ENCODE data around the gene CCDC154. TPM values are rescaled to one million over a fixed set of nuclear protein-coding genes. Genes with fewer than 3 reads are reported as not detected.

CCDC154 gene
- polyA plus RNA-seq, 1 donor (not counting 4 experiments of a cell fraction or from before 2014, with no cell fraction given) = 0.46 TPM

DNA sequence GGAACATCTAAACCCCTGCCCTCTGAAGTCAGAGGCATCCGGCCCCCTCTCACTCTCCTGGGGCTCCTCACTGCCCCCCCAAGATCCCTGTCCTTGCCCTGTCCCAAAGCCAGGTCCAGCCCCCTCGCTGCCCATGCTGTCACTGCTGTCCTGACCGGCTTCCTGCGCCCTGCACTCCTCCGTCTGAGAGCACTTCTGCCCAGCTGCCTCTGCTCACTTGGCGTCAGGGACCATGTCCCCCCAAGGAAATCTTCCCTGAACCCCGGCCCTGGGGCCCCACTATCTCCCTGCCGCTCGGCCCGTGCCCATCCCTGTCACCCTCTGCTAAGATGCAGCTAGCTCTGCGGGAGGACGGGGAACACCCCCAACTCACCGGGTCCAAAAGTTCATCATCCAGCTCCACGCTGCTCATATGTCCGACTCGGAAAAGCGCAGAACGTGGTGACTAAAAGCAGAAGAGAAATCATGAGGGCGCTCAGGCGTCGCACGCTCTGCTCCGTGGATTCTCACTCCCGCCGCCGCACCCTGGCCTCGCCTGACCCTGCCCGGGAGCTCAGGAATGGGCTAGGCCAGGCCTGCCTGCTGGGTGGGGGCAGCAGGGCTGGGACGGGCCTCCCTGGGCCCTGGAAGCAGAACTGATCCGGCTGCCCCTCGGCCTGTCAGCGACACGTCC is 20.7 kb upstream of the CCDC154 start:
- TF ChIP-seq, protein P1, sequence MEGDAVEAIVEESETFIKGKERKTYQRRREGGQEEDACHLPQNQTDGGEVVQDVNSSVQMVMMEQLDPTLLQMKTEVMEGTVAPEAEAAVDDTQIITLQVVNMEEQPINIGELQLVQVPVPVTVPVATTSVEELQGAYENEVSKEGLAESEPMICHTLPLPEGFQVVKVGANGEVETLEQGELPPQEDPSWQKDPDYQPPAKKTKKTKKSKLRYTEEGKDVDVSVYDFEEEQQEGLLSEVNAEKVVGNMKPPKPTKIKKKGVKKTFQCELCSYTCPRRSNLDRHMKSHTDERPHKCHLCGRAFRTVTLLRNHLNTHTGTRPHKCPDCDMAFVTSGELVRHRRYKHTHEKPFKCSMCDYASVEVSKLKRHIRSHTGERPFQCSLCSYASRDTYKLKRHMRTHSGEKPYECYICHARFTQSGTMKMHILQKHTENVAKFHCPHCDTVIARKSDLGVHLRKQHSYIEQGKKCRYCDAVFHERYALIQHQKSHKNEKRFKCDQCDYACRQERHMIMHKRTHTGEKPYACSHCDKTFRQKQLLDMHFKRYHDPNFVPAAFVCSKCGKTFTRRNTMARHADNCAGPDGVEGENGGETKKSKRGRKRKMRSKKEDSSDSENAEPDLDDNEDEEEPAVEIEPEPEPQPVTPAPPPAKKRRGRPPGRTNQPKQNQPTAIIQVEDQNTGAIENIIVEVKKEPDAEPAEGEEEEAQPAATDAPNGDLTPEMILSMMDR (optimal IDR thresholded peaks at IDR 0.05 in 1 of 3, IDR thresholded peaks at IDR 0.05 in 1 of 3, conservative IDR thresholded peaks at IDR 0.05 in 1 of 3; ENCODE audit: extremely low read depth in 1 of 3, insufficient read depth in 2 of 3, low read length in 3 of 3) = no peak
- no peak for TF ChIP-seq EZH2 (IDR thresholded peaks at IDR 0.05; ENCODE audit: low read length)
- Histone ChIP-seq H4K20me1 (ENCODE audit: control insufficient read depth, extremely low read depth, insufficient read depth, low read length) (no peaks in the 10 kb centered on the region), H3K27me3 (ENCODE audit: control insufficient read depth, extremely low read depth, insufficient read depth, low read length) (no peaks in the 10 kb centered on the region), H3K9me3 (ENCODE audit: control insufficient read depth, low read depth, low read length) (no peaks in the 10 kb centered on the region), H3K36me3 (ENCODE audit: control insufficient read depth in 2 of 2, extremely low read depth in 1 of 2, insufficient read depth in 2 of 2, low read length in 2 of 2) (peaks cover 0 to 15% of the 10 kb centered on the region in 2 experiments), H3K9me1 (ENCODE audit: control insufficient read depth, extremely low read depth, insufficient read depth, low read length) (no peaks in the 10 kb centered on the region), H2AFZ (ENCODE audit: control insufficient read depth, low read length) (no peak overlapping the region), H3K4me3 (ENCODE audit: control insufficient read depth in 2 of 3, extremely low read depth in 1 of 3, insufficient read depth in 2 of 3, low read depth in 1 of 3, low read length in 3 of 3) (no peak overlapping the region), H3K4me2 (ENCODE audit: control insufficient read depth, extremely low read depth, insufficient read depth, low read depth, low read length) (no peak overlapping the region), H3K27ac (ENCODE audit: control insufficient read depth, insufficient read depth, low read length) (no peak overlapping the region), H3K79me2 (ENCODE audit: control insufficient read depth, insufficient read depth, low read length) (peaks cover 26% of the 10 kb centered on the region), H3K4me1 (ENCODE audit: control insufficient read depth, extremely low read depth, insufficient read depth, low read length) (no peaks in the 10 kb centered on the region), H3K9ac (ENCODE audit: control insufficient read depth, extremely low read depth, insufficient read depth, low read length) (no peak overlapping the region)
- no peak for FAIRE-seq
- DNase-seq (ENCODE audit: low read depth, low spot score) = no peak
- dilution Hi-C loops (cut with MboI; ENCODE audit: extremely low pct_ligation_motif_present, low sequenced_read_pairs) = no loop called here

GRCh38 chr16:1464196-1464893 is 20.0 kb upstream of the CCDC154 start:
- H3K4me1 ChIP-seq (ENCODE audit: control insufficient read depth, extremely low read depth, insufficient read depth, low read length) = no peaks in the 10 kb centered on the region
- dilution Hi-C loops (cut with MboI; ENCODE audit: extremely low pct_ligation_motif_present, low sequenced_read_pairs) = no loop called here
- TF ChIP-seq, protein P1 (optimal IDR thresholded peaks at IDR 0.05 in 1 of 3, IDR thresholded peaks at IDR 0.05 in 1 of 3, conservative IDR thresholded peaks at IDR 0.05 in 1 of 3; ENCODE audit: extremely low read depth in 1 of 3, insufficient read depth in 2 of 3, low read length in 3 of 3) = no peak
- no peak for TF ChIP-seq EZH2 (IDR thresholded peaks at IDR 0.05; ENCODE audit: low read length)
- no peak overlapping the region for H2AFZ ChIP-seq (ENCODE audit: control insufficient read depth, low read length)
- H4K20me1 ChIP-seq (ENCODE audit: control insufficient read depth, extremely low read depth, insufficient read depth, low read length) = no peaks in the 10 kb centered on the region
- peaks cover 21% of the 10 kb centered on the region for H3K79me2 ChIP-seq (ENCODE audit: control insufficient read depth, insufficient read depth, low read length)
- no peak overlapping the region for H3K4me2 ChIP-seq (ENCODE audit: control insufficient read depth, extremely low read depth, insufficient read depth, low read depth, low read length)
- DNase-seq (ENCODE audit: low read depth, low spot score) (no peak), FAIRE-seq (no peak)
- no peak overlapping the region for H3K4me3 ChIP-seq (ENCODE audit: control insufficient read depth in 2 of 3, extremely low read depth in 1 of 3, insufficient read depth in 2 of 3, low read depth in 1 of 3, low read length in 3 of 3)
- H3K27me3 ChIP-seq (ENCODE audit: control insufficient read depth, extremely low read depth, insufficient read depth, low read length) = no peaks in the 10 kb centered on the region
- no peaks in the 10 kb centered on the region for H3K9me1 ChIP-seq (ENCODE audit: control insufficient read depth, extremely low read depth, insufficient read depth, low read length)
- H3K9me3 ChIP-seq (ENCODE audit: control insufficient read depth, low read depth, low read length) = no peaks in the 10 kb centered on the region
- H3K9ac ChIP-seq (ENCODE audit: control insufficient read depth, extremely low read depth, insufficient read depth, low read length) = no peak overlapping the region
- H3K36me3 ChIP-seq (ENCODE audit: control insufficient read depth in 2 of 2, extremely low read depth in 1 of 2, insufficient read depth in 2 of 2, low read length in 2 of 2) = peaks cover 0 to 16% of the 10 kb centered on the region in 2 experiments
- H3K27ac ChIP-seq (ENCODE audit: control insufficient read depth, insufficient read depth, low read length) = no peak overlapping the region
